ENCODE measurements around the gene ERCC8. TPM values are rescaled to one million over a fixed set of nuclear protein-coding genes. Genes with fewer than 3 reads are reported as not detected.
"Not testable (repeated sequence)": the region's sequence is repeated elsewhere in the genome, so short reads cannot be mapped to it uniquely, and the experiment has no call there.

The ERCC8 gene
- total and polyA plus RNA-seq, 2 of the 8 experiments (the other 6 are each of a cell fraction or from before 2014, with no cell fraction given) = 17.3 TPM

DNA sequence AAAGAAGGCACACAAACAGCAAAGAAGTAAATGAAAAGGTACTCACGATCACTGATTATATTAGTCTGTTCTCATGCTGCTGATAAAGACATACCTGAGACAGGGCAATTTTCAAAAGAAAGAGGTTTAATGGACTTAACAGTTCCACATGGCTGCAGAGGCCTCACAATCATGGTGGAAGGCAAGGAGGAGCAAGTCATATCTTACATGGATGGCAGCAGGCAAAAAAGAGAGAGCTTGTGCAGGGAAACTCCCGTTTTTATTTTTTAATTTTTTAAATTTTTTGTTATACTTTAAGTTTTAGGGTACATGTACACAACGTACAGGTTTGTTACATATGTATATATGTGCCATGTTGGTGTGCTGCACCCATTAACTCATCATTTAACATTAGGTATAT is 37.3 kb upstream of the ERCC8 start:
- H4K20me1 ChIP-seq (replicated peaks in 1 of 2; ENCODE audit: control insufficient read depth in 1 of 2, insufficient read depth in 2 of 2, low read length in 2 of 2); H3K79me2 ChIP-seq (ENCODE audit: control insufficient read depth in 1 of 2, insufficient read depth in 2 of 2, low read length in 2 of 2); H3K14ac ChIP-seq (ENCODE audit: insufficient read length); H2BK12ac ChIP-seq (ENCODE audit: low read depth, low read length); CTCF ChIA-PET (ENCODE audit: partially characterized antibody); H2BK15ac ChIP-seq (ENCODE audit: low read length); H3K9ac ChIP-seq (replicated peaks in 1 of 4; ENCODE audit: extremely low read depth in 1 of 4, low read depth in 3 of 4, low read length in 3 of 4); H3K23ac ChIP-seq (ENCODE audit: insufficient read length); H2BK120ac ChIP-seq (replicated peaks; ENCODE audit: low read depth, low read length); H3K56ac ChIP-seq (replicated peaks; ENCODE audit: insufficient read length, low read depth, low read length); H2AK5ac ChIP-seq (ENCODE audit: low read depth, low read length); H3K4me1 ChIP-seq (replicated peaks in 1 of 4; ENCODE audit: control insufficient read depth in 3 of 4, insufficient read depth in 4 of 4, low read length in 3 of 4); H3K18ac ChIP-seq (ENCODE audit: extremely low read depth, low read length); DNase-seq (ENCODE audit: low read depth in 1 of 2, low spot score in 2 of 2); H3K9me3 ChIP-seq (ENCODE audit: insufficient read depth in 2 of 2, low read depth in 1 of 2, low read length in 1 of 2); H3K36me3 ChIP-seq (ENCODE audit: control insufficient read depth in 2 of 4, insufficient read depth in 4 of 4, low read length in 3 of 4); H3K4ac ChIP-seq (replicated peaks; ENCODE audit: insufficient read length, low read depth, low read length); H4K8ac ChIP-seq (ENCODE audit: extremely low read depth, insufficient read depth, low read length); H3K4me2 ChIP-seq (ENCODE audit: insufficient read depth in 1 of 2, low read depth in 2 of 2, low read length in 2 of 2); H2AFZ ChIP-seq (ENCODE audit: low read length); H3K27me3 ChIP-seq (replicated peaks in 1 of 4; ENCODE audit: control insufficient read depth in 3 of 4, extremely low read depth in 1 of 4, insufficient read depth in 3 of 4, low read length in 3 of 4); H3K23me2 ChIP-seq (ENCODE audit: low read depth, low read length); H3K27ac ChIP-seq (ENCODE audit: low read depth, low read length); H4K91ac ChIP-seq (replicated peaks; ENCODE audit: insufficient read length, low read length); H3K79me1 ChIP-seq (ENCODE audit: low read depth, low read length); H4K5ac ChIP-seq (ENCODE audit: insufficient read length, low read depth, low read length); POLR2A ChIA-PET (ENCODE audit: partially characterized antibody); H2BK20ac ChIP-seq (ENCODE audit: low read length); H3K4me3 ChIP-seq (ENCODE audit: extremely low read depth in 1 of 4, insufficient read depth in 2 of 4, low read depth in 3 of 4, low read length in 4 of 4); FAIRE-seq; H2BK5ac ChIP-seq (ENCODE audit: low read depth, low read length): not testable (repeated sequence)
- 92% methylated on average over 3 of the region's 3 CpGs; no CpG with 5 or more reads in 1 of the 2 experiments for WGBS, 2 experiments (ENCODE audit: extremely low coverage in 1 of 2, insufficient coverage in 1 of 2, insufficient read length in 1 of 2, insufficient replicate concordance in 2 of 2, low coverage in 1 of 2, low lambda C conversion rate in 2 of 2, missing lambda C conversion rate in 1 of 2)
